HG02943 (cell line): Measurements from ENCODE around the gene ZAP70.
"Not testable (repeated sequence)": the region's sequence is repeated elsewhere in the genome, so short reads cannot be mapped to it uniquely, and the experiment has no call there.

Source experiments
- ATAC-seq: cut with Tn5 transposase; IDR thresholded peaks from one replicate; pipeline ENCODE4 v1.9.1; 2021; ENCODE audit warnings: mild to moderate bottlenecking, low read depth, moderate library complexity; ENCODE audit not compliant: unreplicated experiment

Gene ZAP70

DNA sequence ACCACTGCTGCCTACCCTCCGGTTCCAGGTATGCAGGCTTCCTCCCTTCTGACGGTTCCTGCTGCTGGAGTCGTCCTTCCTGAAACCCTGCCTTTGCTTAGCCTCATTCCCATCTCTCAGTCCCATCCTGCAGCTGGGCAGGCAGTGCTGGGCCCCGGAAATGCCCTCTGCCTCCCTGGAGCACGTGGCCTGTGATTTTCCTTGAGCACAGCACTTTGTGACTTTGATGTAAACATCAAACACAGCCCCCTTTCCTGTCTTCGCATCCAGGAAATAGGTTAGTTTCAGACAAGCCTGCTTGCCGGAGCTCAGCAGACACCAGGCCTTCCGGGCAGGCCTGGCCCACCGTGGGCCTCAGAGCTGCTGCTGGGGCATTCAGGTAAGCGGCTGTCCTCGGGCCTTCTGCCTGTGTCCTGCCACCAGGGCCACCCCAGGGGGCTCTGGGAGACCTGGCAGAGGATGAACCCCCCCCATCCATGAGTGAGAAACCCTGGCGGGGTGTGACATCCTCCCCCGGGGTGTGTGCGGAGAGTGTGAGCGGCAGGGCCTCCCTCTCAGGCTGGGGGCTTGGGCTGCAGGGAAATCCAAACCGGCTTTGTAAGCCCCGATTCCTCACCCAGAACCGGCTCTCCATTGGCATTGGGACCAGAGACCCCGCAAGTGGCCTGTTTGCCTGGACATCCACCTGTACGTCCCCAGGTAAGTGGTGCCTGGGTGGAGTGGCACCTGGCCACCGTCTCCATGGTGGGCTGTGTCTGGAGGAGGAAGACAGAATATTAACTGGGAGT lies at the start of gene ZAP70:
ZAP70 (plus strand) TSS at position 281 of the 788 bp plus-strand sequence. CDS start 10,461 bp downstream, outside the sequence.
- ATAC-seq = no peak

GRCh38 chr2:97663626-97663961 lies 49.8 kb upstream of the ZAP70 start:
- ATAC-seq = no peak

DNA sequence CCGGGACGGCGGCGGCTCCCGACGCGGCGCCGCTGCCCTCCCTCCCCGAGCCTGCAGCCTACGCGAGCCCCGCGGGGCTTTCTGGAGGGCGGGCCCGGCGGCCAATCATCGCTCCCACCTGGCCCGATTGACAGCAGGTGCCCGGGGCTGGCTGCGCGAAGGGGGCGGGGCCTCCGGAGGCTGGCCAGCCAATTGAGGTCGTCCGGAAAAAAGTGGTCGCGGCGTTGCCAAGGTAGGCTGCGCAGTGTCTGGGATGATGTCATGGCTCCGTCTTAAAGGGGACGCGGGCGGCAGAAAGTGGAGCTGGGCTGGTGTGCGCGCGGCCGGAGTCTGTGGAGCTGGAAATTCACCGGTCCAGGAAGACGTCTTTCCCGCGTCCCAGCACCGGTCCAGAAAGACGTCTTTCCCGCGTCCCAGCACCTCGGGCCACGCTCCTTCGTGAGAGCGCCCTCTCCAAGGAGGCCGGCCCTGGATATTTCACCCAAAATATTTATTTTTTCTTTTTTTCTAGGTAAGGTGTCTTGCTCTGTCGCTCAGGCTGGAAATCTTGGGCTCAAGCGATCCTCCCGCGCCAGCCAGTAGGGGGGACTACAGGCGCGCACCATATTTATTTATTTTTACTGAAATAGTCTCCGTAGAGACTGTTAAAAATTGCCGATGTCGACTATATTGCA lies 49.3 kb upstream of the ZAP70 start, which contains the start of gene ACTR1B:
ACTR1B (minus strand) TSS at position 83 of the 674 bp plus-strand sequence. CDS start 154 bp downstream, outside the sequence.
- ATAC-seq = peak; percentile 82

- ATAC-seq = no peak
These were observed 48.8 kb upstream of the ZAP70 start for GRCh38 chr2:97664636-97664970.

DNA sequence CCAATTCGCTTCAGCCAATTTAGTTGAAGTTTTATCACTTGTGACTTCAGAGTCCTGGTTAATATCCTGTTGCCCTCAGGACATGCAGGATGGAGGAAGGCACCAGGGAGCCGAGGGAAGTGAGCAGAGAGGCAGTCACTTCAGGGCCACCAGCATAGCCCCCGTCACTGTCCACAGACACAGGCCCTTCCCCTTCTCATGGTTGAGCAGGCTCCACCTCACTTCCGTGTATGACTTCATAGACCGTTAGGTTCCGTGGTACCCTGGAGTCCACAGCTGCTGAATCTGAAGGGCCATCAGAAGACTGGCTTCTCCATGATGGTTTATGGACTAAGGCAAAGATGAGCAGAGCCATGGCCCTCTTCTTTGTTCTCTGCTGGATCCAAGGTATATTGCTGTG lies 43.9 kb upstream of the ZAP70 start, which contains the start of gene C2orf92:
C2orf92 (plus strand) TSS at position 266 of the 400 bp plus-strand sequence; CDS start at position 342, 76 bp downstream.
- no peak for ATAC-seq

- ATAC-seq = no peak
These were observed 42.9 kb upstream of the ZAP70 start for GRCh38 chr2:97670471-97670870.

DNA sequence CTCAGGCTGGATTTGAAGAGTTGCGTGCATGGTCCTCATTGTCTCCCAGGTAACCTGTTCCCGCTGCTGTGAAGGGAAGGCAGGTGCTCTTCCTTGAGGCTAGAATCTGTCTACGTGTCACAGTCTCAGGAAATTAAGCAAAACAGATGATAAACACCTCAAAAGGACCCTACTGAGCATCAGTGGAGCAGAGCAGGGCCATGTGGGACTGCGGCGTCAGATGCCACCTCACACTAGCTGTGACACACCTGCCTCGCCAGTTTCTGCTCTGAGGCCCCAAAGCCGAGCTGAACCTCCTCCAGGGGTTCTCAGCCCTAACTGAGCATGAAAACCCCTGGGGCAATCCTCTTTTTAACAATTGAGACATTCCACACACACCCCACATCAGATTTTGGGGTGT lies 41.9 kb upstream of the ZAP70 start:
- no peak for ATAC-seq

DNA sequence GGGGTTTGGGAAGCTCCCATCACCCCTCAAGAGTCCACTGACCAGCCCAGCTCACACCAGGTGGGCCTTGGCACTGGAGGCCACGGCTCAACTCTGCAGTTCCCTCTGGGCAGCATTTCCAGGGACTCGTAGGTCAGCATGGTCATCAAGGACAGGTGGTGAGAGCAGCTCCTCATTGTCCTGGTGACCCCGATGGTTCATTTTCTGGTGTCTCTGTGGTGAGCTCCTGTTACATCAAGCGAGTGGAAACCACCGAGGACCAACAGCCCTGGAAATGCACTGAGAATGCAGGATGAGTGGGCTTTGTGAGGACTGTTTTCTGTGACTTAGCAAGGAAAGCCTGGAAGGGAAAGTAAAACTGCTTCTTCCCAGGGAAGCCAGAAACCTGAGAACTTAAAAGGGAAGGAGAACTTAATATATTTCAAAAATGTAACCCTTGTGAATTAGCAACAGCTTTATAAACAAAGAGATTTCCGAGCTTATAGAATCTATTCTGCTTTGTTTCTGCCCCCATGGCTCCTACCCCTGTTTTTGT lies 40.7 kb upstream of the ZAP70 start:
- ATAC-seq = not testable (repeated sequence)

DNA sequence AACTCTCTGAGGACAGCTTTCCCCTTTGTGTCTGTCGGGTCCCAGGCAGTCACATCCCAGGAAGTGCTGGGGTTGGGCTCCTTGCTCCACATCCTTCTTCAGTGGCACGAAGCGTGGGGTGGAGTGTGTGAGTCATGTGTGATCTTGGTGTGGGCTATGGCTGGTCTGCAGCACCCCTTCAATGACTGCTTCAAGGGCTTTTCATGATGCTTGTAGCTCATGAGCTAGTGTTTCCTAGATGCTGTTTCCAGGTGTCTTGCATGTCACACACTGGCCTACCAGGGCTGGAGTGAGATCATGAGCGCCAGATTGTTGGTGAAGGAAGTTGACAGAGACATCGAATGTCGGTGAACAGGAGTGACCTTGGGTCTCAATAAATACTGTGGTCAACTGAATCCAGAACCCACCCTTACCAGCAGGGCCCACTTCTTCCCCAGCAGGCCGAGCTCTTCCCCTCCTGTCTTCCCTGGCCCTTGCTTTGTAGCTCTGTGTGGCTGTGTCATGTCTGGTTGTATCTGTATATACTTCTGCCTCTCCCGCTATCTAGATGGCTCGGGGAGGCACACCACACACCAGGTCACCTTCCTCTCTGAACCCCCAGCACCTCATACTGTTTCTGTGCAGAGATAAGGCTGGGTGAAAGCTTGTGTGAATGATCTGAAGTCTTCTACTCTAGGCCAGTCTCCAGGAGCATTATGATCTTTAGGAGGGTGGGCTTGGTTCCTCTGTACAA lies 40.0 kb upstream of the ZAP70 start:
- no peak for ATAC-seq

DNA sequence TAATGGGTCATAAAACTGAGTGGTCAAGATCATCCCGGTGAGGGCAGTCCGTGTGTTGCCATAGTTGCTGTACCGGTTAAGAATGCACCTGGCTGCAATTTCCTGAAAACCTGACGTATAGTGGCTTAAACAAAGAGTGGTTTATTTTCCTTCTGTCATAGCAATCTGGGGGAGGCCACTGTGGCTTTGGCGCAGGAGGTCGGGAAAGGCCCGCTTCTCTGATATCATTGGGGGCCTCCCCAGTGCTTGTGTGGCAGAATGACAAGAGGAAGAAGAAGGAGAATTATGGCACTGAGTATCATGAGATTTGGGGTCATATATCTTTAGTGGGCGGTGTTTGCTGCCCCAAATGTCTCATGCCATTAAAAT lies 39.5 kb upstream of the ZAP70 start:
- no peak for ATAC-seq

- ATAC-seq = no peak
These were observed 37.8 kb upstream of the ZAP70 start for GRCh38 chr2:97675430-97676113.

DNA sequence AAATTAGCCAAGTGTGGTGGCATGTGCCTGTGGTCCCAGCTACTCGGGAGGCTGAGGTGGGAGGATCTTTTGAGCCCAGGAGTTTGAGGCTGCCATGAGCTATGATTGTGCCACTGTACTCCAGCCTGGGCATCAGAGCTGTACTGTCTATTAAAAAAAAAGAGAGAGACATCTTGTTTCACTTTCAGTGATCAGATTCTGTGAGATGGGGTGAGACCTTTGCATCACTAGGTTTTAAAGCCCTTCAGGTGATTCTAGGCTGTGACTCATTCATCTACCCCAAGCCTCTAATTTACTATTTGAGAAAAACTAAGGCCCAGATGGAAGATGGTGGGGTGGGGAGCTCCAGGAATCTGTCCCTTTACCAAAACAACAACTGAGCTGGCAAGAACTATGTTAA lies 36.8 kb upstream of the ZAP70 start:
- ATAC-seq = no peak

DNA sequence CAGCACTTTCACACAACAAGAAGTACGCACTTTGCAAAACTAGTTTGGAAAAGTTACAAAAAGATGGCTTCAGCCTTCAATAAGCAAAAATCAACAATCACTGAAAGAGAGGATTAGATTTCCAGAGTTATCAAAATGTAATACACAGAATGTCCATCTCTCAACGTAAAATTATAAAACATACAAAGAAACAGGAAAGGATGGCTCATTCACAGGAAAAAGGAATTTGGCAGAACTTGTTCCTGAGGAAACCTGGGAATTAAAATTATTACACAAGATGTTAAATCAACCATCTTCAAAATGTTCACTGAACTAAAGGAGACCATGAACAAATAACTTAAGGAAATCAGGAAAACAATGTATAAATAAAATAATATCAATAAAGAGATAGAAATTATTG lies 35.9 kb upstream of the ZAP70 start:
- ATAC-seq = no peak

DNA sequence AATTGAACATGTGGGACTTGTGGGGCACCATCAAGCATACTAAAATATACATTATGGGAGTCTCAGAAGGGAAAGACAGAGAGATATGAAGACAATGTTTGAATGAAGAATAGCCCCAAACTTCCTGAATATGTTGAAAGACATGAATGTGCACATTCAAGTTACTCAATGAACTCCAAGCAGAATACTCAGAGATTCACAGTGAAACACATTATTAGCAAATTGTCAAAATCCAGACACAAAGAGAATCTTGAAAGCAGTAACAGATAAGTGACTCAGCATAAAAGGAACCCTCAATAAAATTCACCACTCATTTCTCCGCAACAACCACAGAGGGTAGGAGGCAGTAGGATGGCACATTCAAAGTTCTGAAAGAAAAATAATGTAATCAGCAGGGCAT lies 35.1 kb upstream of the ZAP70 start:
- no peak for ATAC-seq

DNA sequence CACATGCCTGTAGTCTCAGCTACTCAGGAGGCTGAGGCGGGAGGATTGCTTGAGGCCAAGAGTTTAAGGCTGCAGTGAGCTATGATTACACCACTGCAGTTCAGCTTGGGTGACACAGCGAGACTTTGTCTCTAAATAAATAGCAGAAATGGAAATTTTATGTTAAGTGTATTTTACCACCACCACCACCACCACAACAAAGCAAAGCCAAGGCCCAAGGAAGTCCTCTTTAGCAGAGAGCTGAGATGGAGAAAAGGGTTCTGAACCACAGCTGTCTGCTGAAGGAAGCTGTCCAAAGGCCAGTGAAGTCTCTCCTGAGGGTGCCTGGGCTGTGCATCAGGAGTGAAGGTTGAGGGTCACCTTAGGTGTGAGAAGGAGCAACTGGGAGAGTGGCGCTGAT lies 26.1 kb upstream of the ZAP70 start:
- ATAC-seq = not testable (repeated sequence)

DNA sequence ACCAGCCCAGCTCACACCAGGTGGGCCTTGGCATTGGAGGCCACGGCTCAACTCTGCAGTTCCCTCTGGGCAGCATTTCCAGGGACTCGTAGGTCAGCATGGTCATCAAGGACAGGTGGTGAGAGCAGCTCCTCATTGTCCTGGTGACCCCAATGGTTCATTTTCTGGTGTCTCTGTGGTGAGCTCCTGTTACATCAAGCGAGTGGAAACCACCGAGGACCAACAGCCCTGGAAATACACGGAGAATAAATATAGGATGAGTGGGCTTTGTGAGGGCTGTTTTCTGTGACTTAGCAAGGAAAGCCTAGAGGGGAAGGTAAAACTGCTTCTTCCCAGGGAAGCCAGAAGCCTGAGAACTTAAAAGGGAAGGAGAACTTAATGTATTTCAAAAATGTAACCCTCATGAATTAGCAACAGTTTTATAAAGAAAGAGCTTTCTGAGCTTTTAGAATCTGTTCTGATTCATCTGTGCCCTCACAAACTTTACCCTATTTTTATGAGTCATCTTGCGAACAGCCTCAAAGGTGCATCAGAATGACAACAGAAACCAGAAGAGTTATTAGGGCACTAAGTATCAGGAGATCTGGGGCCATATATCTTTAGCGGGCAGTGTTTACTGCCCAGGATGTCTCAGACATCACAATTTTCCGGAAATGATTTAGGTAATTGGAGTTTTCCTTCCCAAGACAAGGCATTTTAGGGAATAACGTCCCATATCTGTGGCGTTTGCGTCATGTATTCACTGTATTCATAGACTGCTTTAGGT lies 25.1 kb upstream of the ZAP70 start:
- no peak for ATAC-seq

DNA sequence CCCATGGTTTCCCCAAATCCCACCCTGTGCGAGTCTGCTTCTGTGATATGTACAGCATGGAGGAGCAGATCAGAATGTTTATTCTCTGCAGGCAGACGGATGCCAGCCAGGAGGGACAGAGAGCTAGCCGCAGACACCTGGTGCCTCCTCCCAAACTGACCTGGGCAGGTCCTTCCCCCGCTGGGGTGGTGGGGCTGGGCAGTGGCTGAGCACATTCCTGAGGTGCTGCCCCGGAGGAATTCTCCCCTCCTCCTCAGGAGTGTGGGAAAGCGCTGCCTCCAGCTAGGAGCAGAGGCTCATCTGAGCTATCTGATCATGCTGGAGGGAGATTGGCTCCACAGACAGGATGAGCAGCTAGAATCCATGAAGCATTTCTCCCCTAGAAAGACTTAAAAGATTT lies 22.2 kb upstream of the ZAP70 start:
- no peak for ATAC-seq

- ATAC-seq = no peak
These were observed 19.9 kb upstream of the ZAP70 start for GRCh38 chr2:97693476-97693875.

DNA sequence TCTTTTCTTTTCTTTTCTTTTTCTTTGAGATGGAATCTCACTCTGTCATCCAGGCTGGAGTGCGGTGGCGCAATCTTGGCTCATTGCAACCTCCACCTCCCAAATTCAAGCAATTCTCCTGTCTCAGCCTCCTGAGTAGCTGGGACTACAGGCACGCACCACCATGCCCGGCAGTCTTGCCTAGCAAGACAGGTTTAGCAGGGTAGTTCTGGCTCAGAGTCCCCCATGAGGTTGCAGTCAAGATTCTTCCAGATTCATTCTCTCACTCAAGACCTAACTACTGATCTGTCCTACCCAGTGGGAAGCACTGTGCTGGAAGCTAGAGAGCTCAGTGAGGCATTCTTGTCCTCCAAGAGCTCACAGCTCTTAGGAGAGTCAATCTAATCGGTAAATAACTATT lies 17.6 kb upstream of the ZAP70 start:
- no peak for ATAC-seq
